Measurements from ENCODE around the gene PCGF1. TPM values are rescaled to one million over a fixed set of nuclear protein-coding genes. Genes with fewer than 3 reads are reported as not detected.

Gene PCGF1
- total and polyA plus RNA-seq, 2 of the 8 experiments (the other 6 are each of a cell fraction or from before 2014, with no cell fraction given) = 10.0 to 23.7 TPM

GRCh38 chr2:74472945-74473258 lies 34.6 kb downstream of the PCGF1 start:
- H3K14ac ChIP-seq (ENCODE audit: insufficient read length) = no peak overlapping the region
- peak overlapping the region; percentile 80 for H3K4ac ChIP-seq (replicated peaks; ENCODE audit: insufficient read length, low read depth, low read length)
- H3K27me3 ChIP-seq (replicated peaks in 1 of 4; ENCODE audit: control insufficient read depth in 3 of 4, extremely low read depth in 1 of 4, insufficient read depth in 3 of 4, low read length in 3 of 4) = no peaks in the 10 kb centered on the region
- TF ChIP-seq SP2 (IDR thresholded peaks at IDR 0.05; ENCODE audit: low read length) (no peak), TAF7 (optimal IDR thresholded peaks at IDR 0.05; ENCODE audit: borderline replicate concordance, low read depth, low read length) (peak; percentile 8)
- no peak overlapping the region for H2BK120ac ChIP-seq (replicated peaks; ENCODE audit: low read depth, low read length)
- H3K27ac ChIP-seq (ENCODE audit: low read depth, low read length) = peak overlapping the region; percentile 79
- H3K23ac ChIP-seq (ENCODE audit: insufficient read length) = no peak overlapping the region
- H3K18ac ChIP-seq (ENCODE audit: extremely low read depth, low read length) = no peak overlapping the region
- H3K4me1 ChIP-seq (replicated peaks in 1 of 4; ENCODE audit: control insufficient read depth in 3 of 4, insufficient read depth in 4 of 4, low read length in 3 of 4) = peaks cover 0 to 3% (median 2%) of the 10 kb centered on the region in 4 experiments; a peak in 3 of 7 replicates
- H3K79me1 ChIP-seq (ENCODE audit: low read depth, low read length) = no peaks in the 10 kb centered on the region
- no peak for DNase-seq (ENCODE audit: low read depth in 1 of 2, low spot score in 2 of 2)
- peak overlapping the region; percentile 94; the same call in 1 of the 2 replicates for H4K8ac ChIP-seq (ENCODE audit: extremely low read depth, insufficient read depth, low read length)
- H2BK5ac ChIP-seq (ENCODE audit: low read depth, low read length) = no peak overlapping the region; the same call in 1 of the 2 replicates
- no peak overlapping the region for H2BK15ac ChIP-seq (ENCODE audit: low read length)
- H3K4me3 ChIP-seq (ENCODE audit: extremely low read depth in 1 of 4, insufficient read depth in 2 of 4, low read depth in 3 of 4, low read length in 4 of 4) = peak overlapping the region; percentile 77 to 95 (median 87)
- peaks cover 0 to 1% of the 10 kb centered on the region in 2 experiments for H4K20me1 ChIP-seq (replicated peaks in 1 of 2; ENCODE audit: control insufficient read depth in 1 of 2, insufficient read depth in 2 of 2, low read length in 2 of 2)
- peak overlapping the region in 3 of 4 experiments; percentile 67 to 77 (median 77); a peak in 6 of 7 replicates for H3K9ac ChIP-seq (replicated peaks in 1 of 4; ENCODE audit: extremely low read depth in 1 of 4, low read depth in 3 of 4, low read length in 3 of 4)
- H2AFZ ChIP-seq (ENCODE audit: low read length) = peak overlapping the region; percentile 88
- no peaks in the 10 kb centered on the region for H3K79me2 ChIP-seq (ENCODE audit: control insufficient read depth in 1 of 2, insufficient read depth in 2 of 2, low read length in 2 of 2)
- ChIA-PET CTCF (ENCODE audit: partially characterized antibody) (interaction anchor here (0.6 to 5.7 kb wide), 15 partner anchors 9 to 115 kb away, joined by 3 to 86 read pairs (median 3); partner anchors contain the start of genes AUP1, CCDC142, DQX1 and HTRA2), POLR2A (ENCODE audit: partially characterized antibody) (interaction anchor here (0.9 to 5.2 kb wide), 13 partner anchors 9 to 77 kb away, joined by 3 to 89 read pairs (median 4); partner anchors contain the start of genes AUP1, CCDC142, HTRA2 and INO80B)
- peak overlapping the region; percentile 46 for H4K5ac ChIP-seq (ENCODE audit: insufficient read length, low read depth, low read length)
- no peaks in the 10 kb centered on the region for H3K9me3 ChIP-seq (ENCODE audit: insufficient read depth in 2 of 2, low read depth in 1 of 2, low read length in 1 of 2)
- peaks cover 11% of the 10 kb centered on the region for H3K23me2 ChIP-seq (ENCODE audit: low read depth, low read length)
- H4K91ac ChIP-seq (replicated peaks; ENCODE audit: insufficient read length, low read length) = peak overlapping the region; percentile 45
- WGBS, 2 experiments (ENCODE audit: extremely low coverage in 1 of 2, insufficient coverage in 1 of 2, insufficient read length in 1 of 2, insufficient replicate concordance in 2 of 2, low coverage in 1 of 2, low lambda C conversion rate in 2 of 2, missing lambda C conversion rate in 1 of 2) = 35% methylated on average over 7 of the region's 7 CpGs; no CpG with 5 or more reads in 1 of the 2 experiments
- no peak overlapping the region for H2BK20ac ChIP-seq (ENCODE audit: low read length)
- peak overlapping the region; percentile 97 to 98 for H3K4me2 ChIP-seq (ENCODE audit: insufficient read depth in 1 of 2, low read depth in 2 of 2, low read length in 2 of 2)
- peaks cover 0 to 4% (median 2%) of the 10 kb centered on the region in 4 experiments; a peak in 6 of 8 replicates for H3K36me3 ChIP-seq (ENCODE audit: control insufficient read depth in 2 of 4, insufficient read depth in 4 of 4, low read length in 3 of 4)
- H2BK12ac ChIP-seq (ENCODE audit: low read depth, low read length) = no peak overlapping the region
- no peak for FAIRE-seq
- no peak overlapping the region for H2AK5ac ChIP-seq (ENCODE audit: low read depth, low read length)
- peak overlapping the region; percentile 91 for H3K56ac ChIP-seq (replicated peaks; ENCODE audit: insufficient read length, low read depth, low read length)
